ENCODE measurements around the gene GP1BA.

Gene GP1BA

DNA sequence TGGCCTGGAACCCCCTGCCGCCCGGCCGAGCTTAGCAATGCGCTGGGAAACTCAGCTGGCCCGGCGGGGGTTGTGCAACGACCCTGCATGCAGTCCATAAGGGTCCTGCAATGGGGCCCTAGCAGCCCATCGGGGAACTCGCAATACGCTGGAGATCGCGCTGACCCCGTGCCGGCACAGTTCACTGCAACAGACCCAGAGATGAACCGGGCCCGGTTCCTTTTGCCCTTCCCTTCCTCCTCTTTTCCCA lies 7.4 kb downstream of the GP1BA start:
- H3K79me2 ChIP-seq (ENCODE audit: control insufficient read depth, insufficient read depth, low read length, unreplicated experiment), result peaks cover 53% of the 10 kb centered on the region

DNA sequence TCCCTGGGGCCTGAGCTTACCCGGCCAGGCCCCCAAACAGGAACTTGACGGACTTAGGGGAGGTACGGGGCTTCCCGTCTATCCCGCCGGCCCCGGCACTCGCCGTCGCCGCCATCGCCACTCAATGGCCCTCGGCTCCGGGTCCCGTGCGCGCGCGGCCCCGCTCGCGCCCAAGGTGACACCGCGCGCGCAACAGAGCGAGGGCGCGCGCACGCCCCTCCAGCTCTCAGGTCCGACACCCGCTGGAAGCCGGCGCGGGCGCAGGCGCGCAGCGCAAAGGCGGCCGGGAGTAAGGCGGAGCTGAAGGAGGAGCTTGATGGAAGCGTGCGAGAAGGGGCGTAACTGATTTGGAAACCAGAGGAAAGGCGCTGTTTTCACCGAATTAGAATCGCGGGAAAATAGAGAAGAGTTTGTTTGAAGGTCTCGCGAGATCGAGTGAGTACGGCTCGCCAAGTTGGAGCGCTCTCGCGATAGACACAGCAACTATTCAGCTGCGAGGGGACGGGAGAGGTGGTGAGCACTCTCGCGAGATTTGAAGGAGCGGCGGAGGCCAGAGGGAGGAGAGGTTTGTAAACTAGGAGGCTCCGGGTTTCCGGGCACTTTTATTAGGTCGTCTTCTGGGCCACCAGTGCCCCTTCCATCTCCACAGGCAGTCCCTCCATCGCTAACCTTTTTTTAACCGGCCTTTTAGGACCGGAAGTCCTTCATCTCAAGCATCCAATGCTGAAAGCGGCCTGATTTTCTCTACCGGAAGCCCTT lies 7.9 kb downstream of the GP1BA start, which contains the start of the genes RNF167 and SLC25A11:
Gene RNF167, plus strand, starts transcription at position 473 of the 759 bp plus-strand sequence. CDS start 642 bp downstream, outside the sequence.
Gene SLC25A11, minus strand, starts transcription at position 251 of the 759 bp plus-strand sequence. Its CDS starts 136 bp downstream, at position 115.
- Histone ChIP-seq H3K36me3 (ENCODE audit: insufficient read depth, low read length) (no peaks in the 10 kb centered on the region), H3K4me1 (ENCODE audit: control insufficient read depth, insufficient read depth, low read length, unreplicated experiment) (peaks cover 42% of the 10 kb centered on the region), H3K79me2 (ENCODE audit: control insufficient read depth, insufficient read depth, low read length, unreplicated experiment) (peaks cover 58% of the 10 kb centered on the region)

More for the DNA sequence above, 7.4 kb downstream of the GP1BA start:
- Histone ChIP-seq H2AFZ (ENCODE audit: low read length, unreplicated experiment) (peak overlapping the region; percentile 82), H3K4me1 (ENCODE audit: control insufficient read depth, insufficient read depth, low read length, unreplicated experiment) (peaks cover 39% of the 10 kb centered on the region), H3K36me3 (ENCODE audit: insufficient read depth, low read length) (no peaks in the 10 kb centered on the region), H3K27ac (ENCODE audit: low read depth, low read length) (peak overlapping the region; percentile 89), H3K4me3 (ENCODE audit: low read depth, low read length) (peak overlapping the region; percentile 87), H3K27me3 (ENCODE audit: insufficient read depth, low read length) (no peaks in the 10 kb centered on the region)

DNA sequence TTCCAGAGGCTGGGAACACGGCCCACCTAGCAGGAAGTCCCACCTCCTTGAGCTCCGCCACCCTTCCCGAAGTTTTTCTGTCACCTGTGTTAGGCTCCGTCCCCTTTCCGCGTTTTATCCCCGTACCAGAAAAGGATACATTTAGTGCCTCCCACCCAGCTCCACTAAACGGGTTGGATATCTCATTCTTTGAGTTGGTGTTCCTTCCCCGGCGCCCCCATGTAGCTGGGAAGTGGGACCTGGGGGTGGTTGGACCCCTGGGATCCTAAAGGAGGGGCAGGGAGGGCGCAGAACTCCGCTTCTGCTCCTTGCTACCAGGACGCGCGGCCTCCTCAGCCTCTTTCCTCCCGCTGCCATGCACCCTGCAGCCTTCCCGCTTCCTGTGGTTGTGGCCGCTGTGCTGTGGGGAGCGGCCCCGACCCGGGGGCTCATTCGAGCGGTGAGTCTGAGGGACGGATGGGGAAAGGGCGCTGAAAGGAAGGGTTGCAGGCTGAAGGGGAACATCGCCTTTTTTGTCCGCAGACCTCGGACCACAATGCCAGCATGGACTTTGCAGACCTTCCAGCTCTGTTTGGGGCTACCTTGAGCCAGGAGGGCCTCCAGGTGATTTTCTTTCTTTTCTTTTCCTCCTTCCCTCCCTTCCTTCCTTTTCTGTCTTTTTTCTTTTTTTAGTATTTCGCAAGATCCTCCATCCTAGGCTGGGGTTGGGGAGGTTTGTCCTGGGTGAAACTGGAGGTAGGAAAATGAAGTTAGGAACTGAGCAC lies 8.7 kb downstream of the GP1BA start:
- Histone ChIP-seq H3K27me3 (ENCODE audit: insufficient read depth, low read length) (no peaks in the 10 kb centered on the region), H3K79me2 (ENCODE audit: control insufficient read depth, insufficient read depth, low read length, unreplicated experiment) (peaks cover 64% of the 10 kb centered on the region), H2AFZ (ENCODE audit: low read length, unreplicated experiment) (peak overlapping the region; percentile 18), H3K4me3 (ENCODE audit: low read depth, low read length) (peak overlapping the region; percentile 87), H3K27ac (ENCODE audit: low read depth, low read length) (peak overlapping the region; percentile 89), H3K4me1 (ENCODE audit: control insufficient read depth, insufficient read depth, low read length, unreplicated experiment) (peaks cover 48% of the 10 kb centered on the region), H3K36me3 (ENCODE audit: insufficient read depth, low read length) (no peaks in the 10 kb centered on the region; the same call in 1 of the 2 replicates)

More for the DNA sequence above, 7.9 kb downstream of the GP1BA start, which contains the start of the genes RNF167 and SLC25A11:
- H3K27me3 ChIP-seq (ENCODE audit: insufficient read depth, low read length), result no peaks in the 10 kb centered on the region
- H3K27ac ChIP-seq (ENCODE audit: low read depth, low read length), result peak within 1 kb of the TSS; percentile 89
- H2AFZ ChIP-seq (ENCODE audit: low read length, unreplicated experiment), result peak within 1 kb of the TSS; percentile 82
- H3K4me3 ChIP-seq (ENCODE audit: low read depth, low read length), result peak within 1 kb of the TSS; percentile 87

DNA sequence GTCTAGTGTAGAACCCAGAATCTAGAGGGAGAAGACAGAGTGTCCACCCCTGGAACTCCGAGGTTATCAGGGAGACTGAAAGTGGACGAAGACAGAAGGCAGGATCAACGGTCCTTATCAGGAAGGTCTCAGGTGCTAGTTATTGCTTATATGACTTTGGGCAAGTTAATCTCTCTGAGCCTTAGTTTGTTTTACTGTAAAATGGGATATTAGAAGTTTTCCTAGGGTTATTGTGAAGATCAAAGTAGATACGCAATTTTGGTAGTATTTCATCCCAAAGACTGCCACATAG lies 9.2 kb downstream of the GP1BA start:
- peaks cover 3% of the 10 kb centered on the region; the same call in 1 of the 2 replicates for H3K36me3 ChIP-seq (ENCODE audit: insufficient read depth, low read length)

DNA sequence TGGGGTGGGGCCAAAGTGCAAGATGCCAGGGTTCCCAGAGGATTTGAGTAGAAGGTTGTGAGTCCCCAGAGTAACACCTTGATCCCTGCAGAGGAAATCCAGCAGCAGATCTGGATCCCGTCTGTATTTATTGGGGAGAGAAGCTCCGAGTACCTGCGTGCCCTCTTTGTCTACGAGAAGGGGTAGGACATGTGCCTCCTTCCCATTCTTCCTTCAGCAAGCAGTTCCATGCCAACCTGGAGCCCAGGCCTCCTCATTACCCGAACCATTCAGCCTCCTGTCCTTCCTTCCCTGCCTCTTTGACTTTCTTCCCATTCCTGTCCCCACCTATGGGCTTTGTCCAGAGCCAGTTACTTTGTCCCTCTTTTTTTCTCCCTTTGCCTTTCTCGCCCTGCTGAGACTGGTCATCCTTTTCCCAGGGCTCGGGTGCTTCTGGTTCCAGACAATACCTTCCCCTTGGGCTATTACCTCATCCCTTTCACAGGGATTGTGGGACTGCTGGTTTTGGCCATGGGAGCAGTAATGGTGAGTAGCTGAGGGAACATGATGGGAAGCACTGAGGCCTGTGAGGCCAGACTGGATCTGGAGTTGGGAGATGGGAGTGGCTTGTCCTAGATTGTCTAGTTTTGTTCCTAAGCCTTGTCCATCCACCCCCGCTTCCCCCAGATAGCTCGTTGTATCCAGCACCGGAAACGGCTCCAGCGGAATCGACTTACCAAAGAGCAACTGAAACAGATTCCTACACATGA lies 10.9 kb downstream of the GP1BA start:
- H3K27ac ChIP-seq (ENCODE audit: low read depth, low read length), result peak overlapping the region; percentile 25; the same call in 1 of the 2 replicates
- peaks cover 84% of the 10 kb centered on the region for H3K79me2 ChIP-seq (ENCODE audit: control insufficient read depth, insufficient read depth, low read length, unreplicated experiment)
- peaks cover 15% of the 10 kb centered on the region; the same call in 1 of the 2 replicates for H3K36me3 ChIP-seq (ENCODE audit: insufficient read depth, low read length)

More for the DNA sequence above, 9.2 kb downstream of the GP1BA start:
- H3K79me2 ChIP-seq (ENCODE audit: control insufficient read depth, insufficient read depth, low read length, unreplicated experiment), result peaks cover 69% of the 10 kb centered on the region
- H3K4me1 ChIP-seq (ENCODE audit: control insufficient read depth, insufficient read depth, low read length, unreplicated experiment), result peaks cover 52% of the 10 kb centered on the region
- H3K27ac ChIP-seq (ENCODE audit: low read depth, low read length), result peak overlapping the region; percentile 89
- no peaks in the 10 kb centered on the region for H3K27me3 ChIP-seq (ENCODE audit: insufficient read depth, low read length)
- H3K4me3 ChIP-seq (ENCODE audit: low read depth, low read length), result peak overlapping the region; percentile 87
- no peak overlapping the region for H2AFZ ChIP-seq (ENCODE audit: low read length, unreplicated experiment)

DNA sequence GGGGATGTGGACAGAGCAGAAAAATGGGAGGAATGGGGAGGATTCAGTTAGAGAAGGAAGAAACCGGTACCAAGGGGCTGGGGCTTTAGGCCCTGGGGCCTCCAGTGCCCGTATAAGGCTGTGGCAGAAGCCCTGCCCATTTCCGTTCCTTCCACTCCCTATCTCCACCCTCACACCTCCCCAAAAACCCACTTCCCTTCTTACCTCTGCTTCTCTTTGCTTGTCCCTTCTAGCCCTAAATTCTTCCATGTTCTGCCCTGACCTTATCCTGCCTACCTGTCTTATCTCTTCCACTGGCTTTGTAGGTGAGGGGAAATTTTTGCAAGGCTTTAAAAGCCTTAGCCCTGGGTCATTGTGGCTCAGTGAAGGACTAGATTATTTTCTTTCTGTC lies 12.1 kb downstream of the GP1BA start:
- no peak overlapping the region for H3K4me3 ChIP-seq (ENCODE audit: low read depth, low read length)
- no peak overlapping the region for H2AFZ ChIP-seq (ENCODE audit: low read length, unreplicated experiment)
- peak overlapping the region; percentile 63 for H3K27ac ChIP-seq (ENCODE audit: low read depth, low read length)
- no peaks in the 10 kb centered on the region for H3K27me3 ChIP-seq (ENCODE audit: insufficient read depth, low read length)
- H3K79me2 ChIP-seq (ENCODE audit: control insufficient read depth, insufficient read depth, low read length, unreplicated experiment), result peaks cover 76% of the 10 kb centered on the region
- peaks cover 16% of the 10 kb centered on the region; the same call in 1 of the 2 replicates for H3K36me3 ChIP-seq (ENCODE audit: insufficient read depth, low read length)
- H3K4me1 ChIP-seq (ENCODE audit: control insufficient read depth, insufficient read depth, low read length, unreplicated experiment), result peaks cover 45% of the 10 kb centered on the region

More for the DNA sequence above, 10.9 kb downstream of the GP1BA start:
- no peak overlapping the region for H3K4me3 ChIP-seq (ENCODE audit: low read depth, low read length)
- peaks cover 54% of the 10 kb centered on the region for H3K4me1 ChIP-seq (ENCODE audit: control insufficient read depth, insufficient read depth, low read length, unreplicated experiment)
- no peak overlapping the region for H2AFZ ChIP-seq (ENCODE audit: low read length, unreplicated experiment)
- no peaks in the 10 kb centered on the region for H3K27me3 ChIP-seq (ENCODE audit: insufficient read depth, low read length)

DNA sequence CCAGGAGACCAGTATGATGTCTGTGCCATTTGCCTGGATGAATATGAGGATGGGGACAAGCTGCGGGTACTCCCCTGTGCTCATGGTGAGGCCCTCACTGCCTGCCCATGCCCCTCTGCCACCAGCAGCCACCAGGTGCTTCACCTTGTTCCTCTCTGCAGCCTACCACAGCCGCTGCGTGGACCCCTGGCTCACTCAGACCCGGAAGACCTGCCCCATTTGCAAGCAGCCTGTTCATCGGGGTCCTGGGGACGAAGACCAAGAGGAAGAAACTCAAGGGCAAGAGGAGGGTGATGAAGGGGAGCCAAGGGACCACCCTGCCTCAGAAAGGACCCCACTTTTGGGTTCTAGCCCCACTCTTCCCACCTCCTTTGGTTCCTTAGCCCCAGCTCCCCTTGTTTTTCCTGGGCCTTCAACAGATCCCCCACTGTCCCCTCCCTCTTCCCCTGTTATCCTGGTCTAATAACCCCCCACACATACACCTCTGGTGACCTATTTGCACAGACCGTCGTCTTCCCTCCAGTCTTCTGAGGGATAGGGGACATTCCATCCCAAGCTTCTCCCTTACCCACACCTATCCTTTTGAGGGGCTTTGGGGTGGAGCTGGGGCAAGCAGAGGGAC lies 12.6 kb downstream of the GP1BA start:
- Histone ChIP-seq H3K36me3 (ENCODE audit: insufficient read depth, low read length) (peaks cover 16% of the 10 kb centered on the region; the same call in 1 of the 2 replicates), H3K27me3 (ENCODE audit: insufficient read depth, low read length) (no peaks in the 10 kb centered on the region), H3K79me2 (ENCODE audit: control insufficient read depth, insufficient read depth, low read length, unreplicated experiment) (peaks cover 73% of the 10 kb centered on the region), H3K27ac (ENCODE audit: low read depth, low read length) (peak overlapping the region; percentile 63), H3K4me1 (ENCODE audit: control insufficient read depth, insufficient read depth, low read length, unreplicated experiment) (peaks cover 45% of the 10 kb centered on the region), H3K4me3 (ENCODE audit: low read depth, low read length) (peak overlapping the region; percentile 32; the same call in 1 of the 2 replicates), H2AFZ (ENCODE audit: low read length, unreplicated experiment) (no peak overlapping the region)

DNA sequence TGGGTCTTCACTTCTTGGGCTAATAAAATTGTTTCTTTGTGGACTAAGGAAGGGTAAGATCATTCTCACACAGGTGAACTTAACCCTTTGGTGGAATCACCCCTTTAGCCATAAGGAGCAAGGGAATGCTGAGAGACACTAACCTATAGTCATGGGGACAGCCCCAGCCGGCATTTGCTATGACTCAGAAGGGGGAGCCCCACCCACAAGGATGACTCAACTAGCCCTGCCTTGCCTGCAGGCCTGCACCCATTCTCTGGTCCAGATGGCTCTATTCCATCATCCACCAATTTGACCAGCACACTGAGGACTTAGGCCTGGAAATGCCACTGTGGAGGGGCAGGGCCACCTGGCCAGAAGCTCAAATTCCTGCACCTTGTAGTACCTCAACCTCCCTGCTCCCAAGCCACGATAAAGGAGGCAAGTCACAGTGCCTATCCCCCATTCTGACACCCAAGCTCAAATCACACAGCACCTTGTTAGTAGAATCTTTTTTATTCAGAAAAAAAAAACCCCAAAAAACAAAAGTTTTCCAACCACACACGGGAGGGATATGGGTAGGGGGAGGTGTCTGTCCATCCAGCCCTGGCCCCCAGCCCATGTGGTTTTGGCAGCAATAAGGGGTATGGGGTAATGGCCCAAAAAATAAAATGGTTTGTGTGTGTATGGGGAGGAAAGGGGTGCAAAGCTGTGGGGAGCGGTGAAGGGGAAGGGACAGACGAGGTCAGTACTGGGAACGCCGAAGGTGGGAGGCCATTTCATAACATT lies 13.3 kb downstream of the GP1BA start:
- Histone ChIP-seq H3K27me3 (ENCODE audit: insufficient read depth, low read length) (no peaks in the 10 kb centered on the region), H3K4me3 (ENCODE audit: low read depth, low read length) (peak overlapping the region; percentile 90)

DNA sequence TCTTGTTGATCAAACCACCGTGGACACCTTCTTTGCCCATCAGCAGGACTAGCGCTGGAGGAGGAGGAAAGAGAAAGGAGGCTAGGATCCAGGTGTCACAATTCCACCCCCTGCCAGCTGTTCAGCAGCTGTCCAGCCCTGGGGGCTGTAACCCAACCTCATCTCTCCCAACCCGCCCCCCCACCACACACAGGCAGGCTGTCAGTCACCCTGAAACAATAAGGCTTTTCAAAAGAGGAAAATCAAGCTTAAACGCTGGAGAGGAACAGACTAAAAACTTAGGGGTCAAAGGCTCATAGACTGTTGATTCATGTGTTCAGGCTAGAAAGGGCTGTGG lies 13.8 kb downstream of the GP1BA start:
- Histone ChIP-seq H3K27me3 (ENCODE audit: insufficient read depth, low read length) (no peaks in the 10 kb centered on the region), H3K36me3 (ENCODE audit: insufficient read depth, low read length) (peaks cover 16% of the 10 kb centered on the region; the same call in 1 of the 2 replicates), H3K27ac (ENCODE audit: low read depth, low read length) (peak overlapping the region; percentile 92), H3K4me1 (ENCODE audit: control insufficient read depth, insufficient read depth, low read length, unreplicated experiment) (peaks cover 53% of the 10 kb centered on the region), H3K79me2 (ENCODE audit: control insufficient read depth, insufficient read depth, low read length, unreplicated experiment) (peaks cover 71% of the 10 kb centered on the region), H2AFZ (ENCODE audit: low read length, unreplicated experiment) (no peak overlapping the region), H3K4me3 (ENCODE audit: low read depth, low read length) (peak overlapping the region; percentile 90)

More for the DNA sequence above, 13.3 kb downstream of the GP1BA start:
- peaks cover 48% of the 10 kb centered on the region for H3K4me1 ChIP-seq (ENCODE audit: control insufficient read depth, insufficient read depth, low read length, unreplicated experiment)
- H3K36me3 ChIP-seq (ENCODE audit: insufficient read depth, low read length), result peaks cover 16% of the 10 kb centered on the region; the same call in 1 of the 2 replicates
- H2AFZ ChIP-seq (ENCODE audit: low read length, unreplicated experiment), result no peak overlapping the region
- peaks cover 73% of the 10 kb centered on the region for H3K79me2 ChIP-seq (ENCODE audit: control insufficient read depth, insufficient read depth, low read length, unreplicated experiment)
- peak overlapping the region; percentile 92 for H3K27ac ChIP-seq (ENCODE audit: low read depth, low read length)

All from ACC112 (cell line).